ENCODE measurements around the gene MED13L.

MED13L gene

DNA sequence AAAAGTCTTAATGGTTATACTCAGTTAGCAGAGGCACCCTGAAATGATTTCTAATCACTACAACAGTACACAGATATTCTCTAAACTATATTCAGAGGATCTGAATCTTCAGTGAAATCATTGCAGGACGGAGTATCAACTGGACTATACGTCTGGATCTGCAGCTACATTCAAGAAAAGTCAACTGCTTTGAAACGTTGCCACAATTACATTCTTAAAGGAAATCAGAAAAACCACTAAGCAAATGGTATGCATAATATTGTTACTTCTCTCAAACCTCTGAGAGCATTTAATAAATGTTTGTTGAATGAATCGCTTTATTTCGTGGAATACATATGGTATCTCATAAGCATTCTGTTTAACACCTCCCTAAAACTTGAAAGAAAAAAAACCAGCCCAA is 67.4 kb downstream of the MED13L start:
- DNase-seq, result no peak

DNA sequence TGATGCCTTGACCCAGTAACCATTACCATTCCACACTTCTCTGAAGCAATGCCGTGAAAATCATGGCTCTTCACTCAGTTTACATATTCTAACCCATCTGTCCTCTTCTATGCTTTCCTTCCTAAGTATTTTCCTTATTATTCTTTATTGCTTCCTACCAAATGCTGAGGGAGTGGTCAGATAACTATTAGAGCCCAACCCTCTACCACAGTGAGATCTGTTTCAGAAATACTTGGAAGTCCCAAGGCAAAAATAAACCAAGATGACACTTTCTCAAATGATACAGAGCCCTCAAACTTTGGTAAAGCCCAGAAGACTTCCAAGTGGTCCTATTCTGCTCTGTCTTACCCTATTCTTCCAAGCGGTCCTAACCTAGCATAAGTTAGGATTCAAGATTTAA is 68.0 kb downstream of the MED13L start:
- DNase-seq, result no peak

DNA sequence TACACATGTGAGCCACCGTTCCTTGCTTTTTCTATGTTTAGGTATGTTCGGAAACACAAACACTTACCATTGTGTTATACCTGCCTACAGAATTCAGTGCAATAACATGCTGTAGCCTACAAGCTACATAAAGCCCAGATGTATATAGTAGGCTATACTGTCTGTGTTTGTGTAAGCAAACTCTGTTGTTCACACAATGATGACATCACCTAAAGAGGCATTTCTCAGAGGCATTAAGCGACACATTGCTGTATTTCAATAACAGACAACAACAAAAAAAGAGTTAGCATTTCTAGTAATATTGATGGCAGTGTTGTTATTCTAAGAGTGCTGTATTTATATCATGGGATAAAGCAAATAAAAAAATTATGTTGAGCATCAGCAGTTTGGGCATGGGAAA is 70.2 kb downstream of the MED13L start:
- no peak for DNase-seq

DNA sequence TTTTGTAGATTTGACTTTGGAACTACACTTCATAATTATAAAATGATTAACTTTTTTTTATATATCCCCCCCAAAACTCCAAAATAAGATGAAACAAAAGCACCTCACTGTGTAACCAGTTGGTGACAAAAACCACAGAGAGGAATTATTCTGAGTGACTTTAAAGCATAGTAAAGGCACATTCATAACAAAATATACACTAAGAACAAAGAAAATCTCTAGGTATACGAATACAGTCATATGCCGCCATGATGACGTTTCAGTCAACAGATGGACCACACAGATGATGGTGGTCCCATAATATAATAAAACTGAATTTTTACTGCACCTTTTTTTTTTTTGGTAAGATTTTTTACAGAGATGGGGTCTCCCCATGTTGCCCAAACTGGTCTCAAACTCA is 70.7 kb downstream of the MED13L start:
- DNase-seq, result no peak

DNA sequence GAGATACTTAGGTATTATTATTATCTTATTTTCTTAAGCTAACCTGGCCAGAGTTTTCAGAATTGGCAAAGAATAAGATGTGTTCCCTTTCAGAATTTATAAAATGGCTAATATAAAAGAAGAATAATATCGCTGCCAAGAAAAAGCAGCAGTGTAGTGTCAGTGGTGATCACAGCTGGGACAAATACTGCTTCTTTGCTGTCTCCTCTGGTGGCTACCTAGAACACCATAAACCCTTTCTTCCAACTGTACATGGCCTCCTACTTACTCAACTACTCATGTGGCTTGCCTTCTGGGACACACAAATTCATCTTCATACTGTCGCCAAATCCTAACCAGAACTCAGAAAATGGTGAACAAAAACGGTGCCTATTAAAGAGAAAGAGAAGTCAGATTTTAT is 72.7 kb downstream of the MED13L start:
- DNase-seq, result no peak

DNA sequence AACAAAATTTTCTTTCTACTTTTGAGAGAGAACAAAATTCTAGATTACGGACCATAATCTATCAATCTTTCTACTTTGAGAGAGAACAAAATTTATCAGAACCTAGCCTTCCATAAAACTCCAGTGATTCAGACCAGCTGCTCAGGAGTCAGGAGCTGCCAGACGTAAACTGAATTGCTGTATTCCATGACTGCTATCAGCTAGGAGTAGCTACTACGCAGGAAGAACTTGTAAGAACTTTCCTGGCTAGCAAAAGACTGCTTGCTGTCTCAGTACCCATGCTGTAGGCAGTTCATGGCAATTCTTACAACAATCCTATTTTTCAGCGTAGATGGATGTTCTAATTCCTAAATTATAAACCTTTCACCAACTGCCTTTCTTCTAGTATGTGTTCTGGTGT is 73.3 kb downstream of the MED13L start:
- no peak for DNase-seq

DNA sequence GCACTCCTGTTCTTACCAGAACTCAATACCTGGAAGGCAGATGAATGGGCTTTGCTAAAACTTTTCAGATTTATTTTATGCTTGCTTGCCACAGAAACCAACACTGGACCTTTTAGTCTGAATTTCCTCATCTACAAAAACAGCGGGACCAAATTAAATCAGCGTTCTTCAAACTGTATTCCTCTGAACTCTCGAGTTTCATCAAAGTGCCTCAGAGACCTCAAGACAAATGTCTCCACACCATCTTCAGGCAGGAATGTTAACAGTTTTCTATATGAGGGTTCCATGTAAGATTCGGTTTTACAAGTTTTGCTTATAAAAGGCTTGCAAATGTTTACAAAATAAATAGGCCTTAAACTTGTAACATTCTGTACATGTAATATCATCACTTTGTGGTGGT is 74.6 kb downstream of the MED13L start:
- no peak for DNase-seq

DNA sequence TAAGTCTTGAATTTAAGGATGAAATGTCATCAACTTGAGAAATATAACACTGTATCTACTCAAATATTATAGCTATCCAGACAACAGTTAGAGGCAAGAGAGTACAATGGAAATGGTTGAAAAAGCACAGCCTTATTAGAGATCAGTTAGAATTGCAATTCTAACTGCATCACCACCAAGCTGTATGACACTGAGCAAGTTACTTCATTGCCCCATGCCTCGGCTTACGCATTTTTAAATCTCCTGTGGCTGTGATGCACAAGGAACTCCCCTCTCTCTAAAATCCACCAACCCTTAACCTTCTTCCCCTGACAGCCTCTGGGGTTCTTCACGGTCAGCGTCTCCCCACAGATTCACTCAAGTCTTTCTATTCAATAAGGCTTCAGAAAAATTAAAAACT is 75.1 kb downstream of the MED13L start:
- DNase-seq, result no peak

DNA sequence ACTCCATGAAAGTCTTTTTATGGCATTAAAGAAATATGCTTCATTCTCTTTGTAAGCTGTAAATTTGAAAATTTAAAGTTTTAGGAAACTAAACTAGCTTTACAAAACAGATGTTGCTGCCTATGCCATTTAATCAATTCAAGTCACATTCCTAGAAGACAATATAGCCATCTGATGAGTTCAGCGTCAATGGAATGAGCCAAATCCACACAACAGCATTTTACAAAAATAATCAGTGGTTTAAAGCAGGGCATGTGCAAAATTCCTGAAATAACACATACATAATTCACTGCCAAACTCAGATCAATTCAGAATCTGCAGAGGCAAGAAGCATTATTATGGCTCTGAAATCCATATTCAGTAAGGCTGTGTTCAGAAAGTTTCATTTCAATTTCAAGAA is 75.6 kb downstream of the MED13L start:
- no peak for DNase-seq

DNA sequence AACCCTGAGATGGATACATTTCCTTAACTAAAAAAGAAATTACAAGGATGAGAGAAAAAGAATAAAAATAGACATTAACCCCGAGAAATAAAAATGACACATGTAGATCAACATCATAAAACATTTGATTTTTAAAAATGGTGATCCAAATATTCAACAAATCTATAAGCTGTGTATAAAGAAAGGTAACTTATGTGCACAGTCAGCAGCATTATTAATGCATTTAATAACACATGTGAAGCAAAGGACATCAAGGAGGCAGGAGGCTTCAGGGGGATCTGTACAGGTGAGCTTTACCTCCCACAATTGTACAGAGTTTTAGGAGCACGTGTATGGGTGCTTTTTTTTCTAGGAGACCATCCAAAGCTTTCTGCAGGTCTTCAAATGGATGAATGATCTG is 76.1 kb downstream of the MED13L start:
- no peak for DNase-seq

DNA sequence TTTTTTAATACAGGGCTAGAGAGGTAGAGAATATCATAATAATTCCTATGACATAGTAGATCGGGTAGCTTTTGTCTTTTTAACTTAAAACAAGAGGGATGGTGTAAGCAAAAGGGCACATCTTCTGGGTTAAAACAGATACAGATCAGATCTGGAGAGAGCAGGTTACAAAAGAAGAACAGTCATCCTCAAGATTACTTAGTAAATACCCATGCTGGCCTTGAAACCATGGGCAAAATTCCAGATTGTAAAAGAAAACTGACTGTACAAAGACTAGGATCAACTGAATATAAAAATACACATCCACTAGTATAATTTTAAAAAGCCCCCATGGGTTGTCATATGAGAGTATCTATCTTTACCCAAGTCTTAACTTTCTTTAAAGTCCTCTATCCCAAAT is 76.7 kb downstream of the MED13L start:
- no peak for DNase-seq

DNA sequence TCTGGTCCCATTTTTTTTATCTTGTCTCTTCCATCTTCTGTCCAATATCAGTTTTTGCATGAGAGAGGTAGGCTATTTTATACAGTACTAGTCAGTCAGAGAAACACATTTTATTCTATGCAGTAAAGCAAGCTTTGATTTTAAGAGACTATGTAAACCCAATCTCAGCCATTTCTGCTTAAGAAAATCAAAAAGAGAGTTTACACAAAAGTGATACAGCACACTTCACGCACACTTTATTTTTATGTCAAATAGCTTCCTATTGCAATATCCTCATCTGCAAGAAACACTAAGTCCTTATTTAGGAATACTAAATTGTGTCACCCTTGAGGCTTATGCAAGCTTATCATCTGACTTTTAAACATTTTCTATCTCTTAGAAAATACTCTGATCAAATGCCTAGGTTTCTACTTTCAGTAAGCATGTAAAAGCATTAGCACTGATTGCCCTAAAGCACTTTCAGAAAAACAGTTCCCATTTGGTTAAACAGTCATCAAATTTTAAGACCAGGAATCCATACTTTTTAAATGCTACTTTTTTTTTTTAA is 78.3 kb downstream of the MED13L start:
- no peak for DNase-seq

DNA sequence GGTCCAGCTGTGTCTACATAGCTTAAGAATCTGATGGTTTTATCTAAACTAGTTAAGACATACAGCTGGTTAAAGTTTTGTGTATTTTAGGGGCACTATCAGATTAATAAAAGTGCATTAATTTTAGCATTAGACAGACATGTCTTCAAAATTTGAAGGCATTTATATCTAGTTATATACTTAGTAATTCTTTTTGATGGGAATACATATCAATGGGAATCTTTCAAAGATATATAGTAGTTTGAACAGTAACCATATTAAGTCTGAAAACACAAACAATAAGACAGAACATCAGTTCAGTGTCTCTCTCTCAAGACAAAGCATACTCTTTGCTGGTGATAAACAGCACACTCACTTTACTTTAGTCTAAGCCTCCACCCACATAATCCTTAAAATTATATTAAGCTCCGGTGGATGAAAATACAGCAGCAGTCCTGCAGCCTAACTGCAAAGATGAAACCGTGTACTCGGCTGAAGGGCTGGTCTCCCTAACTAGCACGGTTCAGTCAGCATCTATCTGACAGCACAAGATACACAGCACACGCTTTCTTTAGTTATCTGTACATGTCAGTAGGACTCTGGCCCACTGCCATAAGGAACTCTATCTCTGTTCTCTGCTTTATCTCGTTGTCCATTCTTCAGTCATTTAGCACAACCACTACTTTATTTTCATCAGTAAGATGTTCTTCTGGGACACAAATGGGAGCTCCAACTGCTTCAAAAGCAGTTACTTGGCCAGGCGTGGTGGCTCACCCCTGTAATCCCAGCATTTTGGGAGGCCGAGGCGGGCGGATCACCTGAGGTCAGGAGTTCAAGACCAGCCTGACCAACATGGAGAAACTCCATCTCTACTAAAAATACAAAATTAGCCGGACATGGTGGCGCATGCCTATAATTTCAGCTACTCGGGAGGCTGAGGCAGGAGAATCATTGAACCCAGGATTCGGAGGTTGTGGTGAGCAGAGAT is 80.5 kb downstream of the MED13L start:
- DNase-seq, result no peak

DNA sequence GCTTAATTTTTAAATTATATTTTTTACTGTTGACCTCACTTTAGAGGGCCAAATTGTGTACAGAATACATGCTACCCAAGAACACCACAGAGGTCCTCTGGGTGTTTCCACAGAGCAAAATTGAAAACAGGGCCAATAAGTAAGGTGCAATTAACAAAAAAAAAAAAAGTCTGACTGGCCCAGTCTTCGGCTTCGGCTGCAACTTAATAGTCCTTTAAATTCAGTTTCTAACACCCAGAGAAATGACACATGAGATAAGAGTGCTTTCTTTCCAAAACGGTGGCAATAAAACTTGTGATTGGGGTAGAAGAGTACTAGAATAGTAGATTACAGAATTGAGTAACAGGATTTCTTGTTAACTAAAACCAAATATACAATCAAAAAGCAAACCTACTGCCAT is 81.3 kb downstream of the MED13L start:
- no peak for DNase-seq

DNA sequence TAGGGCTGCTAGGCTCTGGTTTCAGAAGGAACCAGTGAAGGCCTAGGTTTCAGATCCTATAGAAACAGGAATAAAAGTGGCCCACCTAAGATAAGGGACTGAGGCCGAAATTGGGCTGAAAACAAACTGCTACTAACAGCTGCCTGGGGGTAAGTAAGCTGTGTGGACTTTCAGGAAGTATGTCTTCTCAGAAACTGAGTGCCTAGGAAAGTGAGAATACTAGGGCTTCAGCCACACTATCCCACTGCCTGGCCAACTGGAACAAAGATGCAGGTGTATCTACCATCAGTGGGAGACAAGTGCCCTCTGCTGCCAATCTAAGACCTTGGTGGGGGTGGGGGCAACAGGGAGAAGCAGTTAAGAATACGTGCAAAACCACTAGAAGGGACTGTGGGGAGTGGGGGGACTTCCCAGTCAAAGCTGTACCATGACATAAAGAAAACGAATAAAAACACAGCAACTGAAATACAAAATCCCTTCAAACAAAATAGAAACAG is 82.5 kb downstream of the MED13L start:
- DNase-seq, result peak; percentile 55 to 67

DNA sequence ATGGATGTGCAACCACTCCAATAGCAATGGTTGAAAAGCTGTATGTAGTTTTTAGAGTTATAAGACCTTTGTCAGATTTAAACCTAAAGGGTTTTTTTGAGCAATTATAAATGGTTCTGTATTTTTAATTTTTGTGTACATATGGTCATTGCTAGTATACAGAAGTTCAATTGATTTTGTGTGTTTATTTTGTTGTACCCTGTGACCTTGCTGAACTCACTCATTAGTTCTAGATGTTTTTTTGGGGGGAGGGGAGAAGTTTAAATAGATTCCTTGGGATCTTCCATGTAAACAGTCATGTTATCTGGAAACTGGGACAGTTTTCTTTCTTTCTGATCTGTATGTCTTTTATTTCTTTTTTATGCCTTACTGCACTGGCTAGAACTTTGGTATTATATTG is 87.8 kb downstream of the MED13L start:
- DNase-seq, result no peak

DNA sequence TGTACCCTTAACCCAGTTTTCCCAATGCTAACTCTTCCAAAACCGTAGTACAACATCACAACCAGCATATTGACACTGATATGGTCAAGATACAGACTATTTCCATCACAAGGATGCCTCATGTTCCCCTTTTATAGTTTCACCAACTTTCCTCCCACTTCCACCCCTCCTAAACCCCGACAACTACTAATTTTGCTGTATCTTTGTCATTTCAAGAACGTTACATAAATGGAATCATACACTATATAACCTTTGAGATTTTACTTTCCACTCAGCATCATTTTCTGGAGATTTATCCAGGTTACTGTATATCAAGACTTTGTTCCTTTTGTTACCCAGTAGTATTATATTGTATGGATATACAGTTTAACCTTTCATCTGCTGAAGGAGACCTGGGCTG is 88.9 kb downstream of the MED13L start:
- DNase-seq, result no peak

DNA sequence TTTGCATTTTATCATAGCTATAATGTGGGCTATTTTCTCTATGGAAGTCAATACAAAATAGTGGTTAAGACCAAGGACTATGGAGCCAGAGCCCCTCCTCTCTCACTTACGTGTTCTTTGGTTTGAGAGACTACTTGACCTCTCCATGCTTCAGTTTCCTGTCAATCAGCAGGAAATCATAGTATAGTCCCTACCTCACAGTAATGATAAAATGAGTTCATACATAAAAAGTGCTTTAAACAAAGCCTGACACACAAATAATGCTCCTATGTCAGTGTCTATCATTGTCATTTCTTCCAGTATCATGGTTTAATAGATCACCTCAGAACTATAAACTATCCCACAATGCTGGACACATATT is 90.4 kb downstream of the MED13L start:
- no peak for DNase-seq

DNA sequence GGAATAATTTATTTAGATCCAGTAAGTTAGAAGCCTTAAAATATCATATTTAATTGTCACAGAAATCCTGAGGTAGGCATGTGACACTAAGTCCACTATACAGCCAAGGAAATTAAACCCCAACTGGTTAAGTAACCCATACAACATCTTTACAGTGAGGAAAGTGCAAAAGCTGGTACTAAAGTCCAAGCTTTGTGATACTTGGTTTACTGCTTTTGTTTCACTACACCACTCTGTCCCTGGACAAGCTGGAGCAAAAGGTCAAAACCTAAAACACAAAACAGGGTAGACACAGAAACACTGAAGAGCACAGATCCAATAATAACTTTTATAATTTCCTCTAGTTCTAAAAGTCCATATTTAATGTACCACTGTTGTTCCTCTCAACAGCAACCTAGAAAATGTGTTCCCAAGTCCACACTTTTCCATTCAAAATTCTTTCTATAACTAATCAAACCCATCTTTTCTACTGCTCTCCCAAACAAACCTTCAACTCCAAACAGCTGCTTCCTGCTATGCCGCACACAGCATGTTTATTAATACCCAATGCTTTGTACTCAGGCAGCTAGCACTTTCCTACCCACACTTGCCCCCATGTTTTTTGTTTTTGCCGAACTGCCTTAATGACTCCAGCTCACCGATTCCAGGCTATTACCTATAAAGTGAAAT is 90.9 kb downstream of the MED13L start:
- DNase-seq, result no peak

DNA sequence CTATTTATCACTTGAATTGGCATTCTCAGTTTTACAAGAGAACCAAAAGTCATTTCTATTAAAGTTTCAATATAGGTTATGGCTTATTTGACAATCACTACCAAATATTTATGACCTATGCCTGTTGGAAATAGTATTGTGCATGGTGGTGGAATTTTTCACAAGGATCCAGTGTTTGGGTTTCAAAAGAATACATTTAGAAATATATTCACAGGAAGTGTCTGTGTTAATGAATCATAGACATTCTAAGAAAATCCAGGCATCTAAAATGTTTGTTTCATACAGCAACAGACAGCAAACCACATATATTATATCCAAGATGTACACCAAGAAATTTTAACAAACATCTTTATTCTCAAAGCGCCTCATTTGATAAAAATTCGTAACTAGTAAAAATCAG is 92.7 kb downstream of the MED13L start:
- DNase-seq, result no peak

DNA sequence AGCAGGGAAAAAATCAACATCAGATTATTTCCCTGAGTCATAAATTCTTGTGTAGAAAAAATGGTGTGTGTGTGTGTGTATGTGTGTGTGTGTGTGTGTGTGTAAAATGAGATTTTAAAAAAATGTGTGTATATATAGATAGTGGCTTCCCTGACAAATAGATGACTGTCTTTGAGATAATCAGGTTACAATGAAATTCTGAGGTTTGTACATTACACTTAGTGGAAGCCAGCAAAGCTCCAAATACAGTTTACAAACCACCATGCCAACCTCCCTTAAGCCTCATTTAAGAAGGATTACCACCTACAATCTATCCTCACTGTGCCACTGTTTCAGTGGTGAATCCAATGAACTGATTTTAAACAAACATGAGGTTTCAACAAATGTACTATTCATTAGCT is 93.8 kb downstream of the MED13L start:
- DNase-seq, result no peak

DNA sequence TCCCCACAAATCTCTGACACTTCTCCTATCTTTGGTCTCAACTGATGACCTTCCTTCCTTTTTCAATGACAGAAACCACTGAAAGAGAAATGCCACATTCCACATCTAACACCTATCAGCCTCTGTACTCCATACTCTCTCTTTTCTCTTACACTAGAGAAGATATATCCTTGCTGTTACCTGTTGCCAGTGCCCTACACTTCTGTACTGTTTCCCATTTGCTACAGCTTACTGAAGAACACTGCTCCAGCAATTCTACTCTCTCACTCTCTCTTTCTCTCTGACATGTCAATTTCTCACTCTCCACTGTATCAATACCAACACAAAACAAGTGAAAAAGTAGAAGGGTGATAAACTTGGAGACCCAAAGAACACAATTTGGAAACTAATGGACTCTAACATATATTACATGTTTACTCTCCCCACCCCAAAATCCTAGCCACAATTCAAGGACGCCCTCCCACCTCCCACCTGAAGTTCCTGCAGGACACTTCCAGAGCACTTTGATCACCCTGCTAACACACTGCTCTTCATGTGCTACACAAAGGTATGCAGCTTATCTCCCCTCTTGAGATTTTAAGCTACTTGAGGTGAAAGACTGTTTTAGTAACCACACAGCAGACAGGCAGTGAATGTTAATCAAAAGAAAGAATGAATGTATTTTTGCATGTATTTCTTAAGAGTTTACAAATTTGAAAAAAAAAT is 95.0 kb downstream of the MED13L start:
- no peak for DNase-seq

DNA sequence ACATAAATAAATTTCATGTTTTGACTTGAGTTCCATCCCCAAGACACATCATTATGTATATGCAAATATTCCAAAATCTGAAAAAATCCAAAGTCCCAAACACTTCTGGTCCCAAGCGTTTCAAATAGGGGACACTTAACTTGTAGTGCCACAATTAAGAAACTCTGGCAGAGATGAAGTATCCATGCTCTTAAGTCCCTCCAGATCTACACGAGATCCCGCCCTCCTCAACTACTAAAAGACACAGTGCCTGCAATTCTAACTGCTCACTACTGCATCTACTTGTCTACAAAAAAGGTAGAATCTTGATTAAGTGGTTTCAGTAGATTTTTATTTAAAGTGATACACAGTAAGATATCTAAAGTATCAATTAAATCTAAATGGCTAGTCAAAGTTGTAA is 97.0 kb downstream of the MED13L start:
- no peak for DNase-seq

All from CD4-positive, alpha-beta T cell treated with Interferon alpha-2 for 1 hour (primary cell).